ENCODE measurements around the gene APOL3.

GRCh38 chr22:36129486-36130388 is 30.8 kb downstream of the APOL3 start:
- TF ChIP-seq CTCF (conservative IDR thresholded peaks at IDR 0.05 in 1 of 2, IDR thresholded peaks at IDR 0.05 in 1 of 2; ENCODE audit: extremely low read depth in 1 of 2, insufficient read depth in 1 of 2, low read depth in 1 of 2, low read length in 2 of 2) (no peak), EZH2 (IDR thresholded peaks at IDR 0.05; ENCODE audit: borderline replicate concordance, low read length) (no peak)

Measured in mammary epithelial cell (primary cell).